ENCODE measurements around the gene MRNIP.

Gene MRNIP

DNA sequence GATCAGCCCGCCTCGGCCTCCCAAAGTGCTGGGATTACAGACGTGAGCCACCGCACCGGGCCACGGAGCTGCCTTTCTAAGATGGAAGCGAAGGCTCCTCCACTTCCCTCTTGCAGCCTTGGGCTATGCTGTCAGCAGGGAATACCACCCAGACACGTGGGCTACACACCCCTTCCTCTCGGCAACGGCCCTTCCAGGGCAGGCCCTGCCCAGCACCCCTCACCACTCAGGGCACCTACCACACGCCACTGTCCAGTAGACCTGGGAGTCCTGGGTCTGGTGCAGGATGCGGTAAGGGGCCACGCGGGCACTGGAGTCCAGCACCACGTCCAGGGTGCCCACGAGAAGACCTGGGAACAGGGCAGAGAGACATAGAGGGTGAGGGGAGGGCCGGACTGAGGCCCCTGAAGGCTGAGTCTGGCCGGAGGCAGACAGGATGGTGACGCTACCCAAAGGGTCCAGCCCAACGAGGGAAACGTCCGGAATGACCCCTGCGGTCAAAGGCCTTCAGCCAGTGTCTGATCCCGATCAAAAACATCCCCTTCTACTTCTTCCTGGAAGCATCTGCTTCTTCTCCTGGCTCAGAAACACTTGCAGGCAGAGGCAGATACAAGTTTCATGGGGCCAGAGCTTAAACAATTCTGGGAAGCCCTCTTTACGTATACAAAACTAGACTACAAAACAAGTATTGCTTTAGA lies 46.0 kb upstream of the MRNIP start:
- DNase-seq (ENCODE audit: low read depth): no peak
- no peak overlapping the region for H3K4me3 ChIP-seq (replicated peaks; ENCODE audit: low read depth, low read length)
- TF ChIP-seq, protein P1, sequence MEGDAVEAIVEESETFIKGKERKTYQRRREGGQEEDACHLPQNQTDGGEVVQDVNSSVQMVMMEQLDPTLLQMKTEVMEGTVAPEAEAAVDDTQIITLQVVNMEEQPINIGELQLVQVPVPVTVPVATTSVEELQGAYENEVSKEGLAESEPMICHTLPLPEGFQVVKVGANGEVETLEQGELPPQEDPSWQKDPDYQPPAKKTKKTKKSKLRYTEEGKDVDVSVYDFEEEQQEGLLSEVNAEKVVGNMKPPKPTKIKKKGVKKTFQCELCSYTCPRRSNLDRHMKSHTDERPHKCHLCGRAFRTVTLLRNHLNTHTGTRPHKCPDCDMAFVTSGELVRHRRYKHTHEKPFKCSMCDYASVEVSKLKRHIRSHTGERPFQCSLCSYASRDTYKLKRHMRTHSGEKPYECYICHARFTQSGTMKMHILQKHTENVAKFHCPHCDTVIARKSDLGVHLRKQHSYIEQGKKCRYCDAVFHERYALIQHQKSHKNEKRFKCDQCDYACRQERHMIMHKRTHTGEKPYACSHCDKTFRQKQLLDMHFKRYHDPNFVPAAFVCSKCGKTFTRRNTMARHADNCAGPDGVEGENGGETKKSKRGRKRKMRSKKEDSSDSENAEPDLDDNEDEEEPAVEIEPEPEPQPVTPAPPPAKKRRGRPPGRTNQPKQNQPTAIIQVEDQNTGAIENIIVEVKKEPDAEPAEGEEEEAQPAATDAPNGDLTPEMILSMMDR (IDR thresholded peaks at IDR 0.05; ENCODE audit: low read length, missing control alignments): no peak

- no peak for DNase-seq (ENCODE audit: low read depth)
- TF ChIP-seq, protein P1 (IDR thresholded peaks at IDR 0.05; ENCODE audit: low read length, missing control alignments): no peak
- no peak overlapping the region for H3K4me3 ChIP-seq (replicated peaks; ENCODE audit: low read depth, low read length)
These were observed 44.1 kb upstream of the MRNIP start for GRCh38 chr5:179902763-179903158.

GRCh38 chr5:179901915-179902762 lies 43.5 kb upstream of the MRNIP start:
- no peak overlapping the region for H3K4me3 ChIP-seq (replicated peaks; ENCODE audit: low read depth, low read length)
- no peak for DNase-seq (ENCODE audit: low read depth)
- TF ChIP-seq, protein P1 (IDR thresholded peaks at IDR 0.05; ENCODE audit: low read length, missing control alignments): no peak

GRCh38 chr5:179901462-179901861 lies 42.8 kb upstream of the MRNIP start:
- TF ChIP-seq, protein P1 (IDR thresholded peaks at IDR 0.05; ENCODE audit: low read length, missing control alignments): no peak
- DNase-seq (ENCODE audit: low read depth): no peak
- no peak overlapping the region for H3K4me3 ChIP-seq (replicated peaks; ENCODE audit: low read depth, low read length)

- DNase-seq (ENCODE audit: low read depth): no peak
- no peak overlapping the region for H3K4me3 ChIP-seq (replicated peaks; ENCODE audit: low read depth, low read length)
- TF ChIP-seq, protein P1 (IDR thresholded peaks at IDR 0.05; ENCODE audit: low read length, missing control alignments): no peak
These were observed 42.1 kb upstream of the MRNIP start for GRCh38 chr5:179900711-179901110.

DNA sequence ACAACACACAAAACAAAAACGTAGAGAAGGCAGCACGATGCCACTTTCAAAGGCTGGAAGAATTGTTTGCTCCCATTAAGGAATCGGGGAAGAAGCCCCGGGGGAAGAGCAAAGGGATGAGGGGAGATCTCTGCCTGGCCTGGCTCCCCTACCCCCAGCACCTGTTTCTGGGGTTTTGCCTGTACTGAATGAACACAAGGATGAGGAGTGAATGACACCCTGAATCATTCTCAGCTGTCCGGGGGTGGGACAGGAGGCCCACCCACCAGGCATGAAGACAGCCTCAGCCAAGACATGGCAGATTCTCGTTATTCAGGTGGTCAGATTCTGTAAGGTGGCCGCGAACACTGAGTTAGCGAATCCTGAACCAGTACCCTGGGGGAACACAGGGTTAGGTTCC lies 41.6 kb upstream of the MRNIP start:
- TF ChIP-seq, protein P1 (IDR thresholded peaks at IDR 0.05; ENCODE audit: low read length, missing control alignments): no peak
- no peak overlapping the region for H3K4me3 ChIP-seq (replicated peaks; ENCODE audit: low read depth, low read length)
- DNase-seq (ENCODE audit: low read depth): no peak
